GM04503 (cell line): ENCODE measurements around the gene HIPK1.
"Not testable (repeated sequence)": the region's sequence is repeated elsewhere in the genome, so short reads cannot be mapped to it uniquely, and the experiment has no call there.

ENCODE experiments used
- DNase-seq: peaks from one replicate; pipeline ENCODE4 v3.0.0-alpha.2; 2012; ENCODE audit warnings: low read depth

HIPK1 gene

GRCh38 chr1:113945329-113945728 lies 16.2 kb downstream of the HIPK1 start:
- no peak for DNase-seq

DNA sequence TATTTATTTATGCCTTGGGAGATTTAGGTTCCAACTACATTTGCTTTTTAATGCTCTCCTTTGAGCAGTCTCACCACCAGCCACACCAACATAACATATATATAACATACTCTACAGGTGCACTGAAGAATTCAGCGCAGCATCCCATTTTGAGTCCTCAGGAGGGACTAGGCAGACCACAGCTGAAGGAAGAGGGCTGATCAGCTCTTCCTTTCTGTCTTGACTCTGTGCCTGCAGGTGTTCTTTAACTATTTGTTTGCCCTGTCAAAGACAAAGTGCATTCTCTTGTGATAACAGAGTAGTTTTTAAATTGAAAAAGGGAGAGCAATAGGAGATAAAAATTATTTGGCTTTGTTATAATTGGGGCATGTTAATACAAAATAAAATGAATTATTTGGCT lies 17.0 kb downstream of the HIPK1 start:
- DNase-seq: no peak

GRCh38 chr1:113946678-113947387 lies 17.7 kb downstream of the HIPK1 start:
- no peak for DNase-seq

- DNase-seq: no peak
Observed at GRCh38 chr1:113947388-113948107, 18.4 kb downstream of the HIPK1 start.

GRCh38 chr1:113948151-113948550 lies 19.0 kb downstream of the HIPK1 start:
- not testable (repeated sequence) for DNase-seq

- DNase-seq: no peak
Observed at GRCh38 chr1:113949007-113949406, 19.9 kb downstream of the HIPK1 start.

DNA sequence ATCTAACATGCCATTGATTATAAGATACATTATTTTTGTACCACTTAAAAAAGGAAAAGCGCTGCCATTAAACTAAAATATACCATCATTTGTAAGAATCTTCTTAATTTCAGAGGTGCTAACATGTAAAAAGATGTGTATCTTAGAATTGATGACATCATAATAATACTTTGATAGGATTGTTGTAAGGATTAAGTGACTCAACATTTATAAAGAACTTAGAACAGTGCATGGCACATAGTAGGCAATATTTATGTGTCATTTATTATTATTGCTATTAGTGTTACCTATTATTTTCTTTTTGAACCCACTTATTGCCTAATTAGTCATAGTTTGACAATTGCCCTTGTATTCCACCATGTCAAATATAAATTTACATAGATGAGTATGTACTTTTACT lies 21.8 kb downstream of the HIPK1 start:
- DNase-seq: no peak

DNA sequence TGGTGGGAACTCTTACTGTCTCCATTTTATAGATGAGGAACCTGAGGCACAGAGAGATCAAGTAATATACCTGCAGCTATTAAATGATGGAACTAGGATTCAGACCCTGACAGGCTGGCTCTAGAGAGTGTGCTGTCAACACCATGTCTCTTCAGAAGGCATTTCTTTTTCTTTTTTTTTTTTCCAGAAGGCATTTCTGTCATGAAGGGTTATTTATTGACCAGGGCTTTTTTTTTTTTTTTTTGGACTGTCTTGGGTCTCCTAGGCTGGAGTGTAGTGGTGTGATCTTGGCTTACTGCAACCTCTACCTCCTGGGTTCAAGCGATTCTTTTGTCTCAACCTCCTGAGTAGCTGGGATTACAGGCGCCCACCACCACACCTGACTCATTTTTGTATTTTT lies 22.6 kb downstream of the HIPK1 start:
- no peak for DNase-seq

- DNase-seq: no peak
Observed at GRCh38 chr1:113957984-113958383, 28.9 kb downstream of the HIPK1 start.

- no peak for DNase-seq
Observed at GRCh38 chr1:113958691-113959090, 29.6 kb downstream of the HIPK1 start.

GRCh38 chr1:113963281-113963906 lies 34.3 kb downstream of the HIPK1 start:
- DNase-seq: no peak

DNA sequence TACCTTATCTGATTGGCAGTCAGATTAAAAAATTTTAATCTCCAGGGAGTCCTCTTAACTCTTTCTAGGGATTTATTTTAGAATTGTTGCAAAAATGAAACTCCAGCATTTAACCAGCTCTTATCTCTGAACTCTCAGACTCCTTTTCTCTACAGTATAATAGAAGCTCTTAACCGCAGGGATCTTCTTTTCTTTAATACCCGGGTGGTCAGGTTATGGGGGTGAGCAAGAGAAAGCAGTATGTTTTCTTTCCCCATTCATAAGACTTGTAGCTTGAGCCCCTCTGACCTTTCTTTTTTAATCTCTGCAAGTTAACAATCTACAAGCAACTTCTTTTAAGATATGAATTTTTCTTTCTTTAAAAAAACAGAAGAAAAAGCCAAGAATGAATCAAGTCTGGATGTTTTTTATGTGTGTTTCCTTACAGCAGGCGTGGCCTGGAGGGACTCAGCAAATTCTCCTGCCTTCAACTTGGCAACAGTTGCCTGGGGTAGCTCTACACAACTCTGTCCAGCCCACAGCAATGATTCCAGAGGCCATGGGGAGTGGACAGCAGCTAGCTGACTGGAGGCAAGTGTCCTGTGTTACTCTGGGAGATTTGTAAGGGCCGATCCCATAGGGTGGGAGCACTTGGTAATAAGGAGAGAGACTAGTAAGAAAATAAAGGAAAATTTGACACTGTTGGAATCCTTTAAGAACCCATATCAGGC lies 36.7 kb downstream of the HIPK1 start:
- DNase-seq: no peak

DNA sequence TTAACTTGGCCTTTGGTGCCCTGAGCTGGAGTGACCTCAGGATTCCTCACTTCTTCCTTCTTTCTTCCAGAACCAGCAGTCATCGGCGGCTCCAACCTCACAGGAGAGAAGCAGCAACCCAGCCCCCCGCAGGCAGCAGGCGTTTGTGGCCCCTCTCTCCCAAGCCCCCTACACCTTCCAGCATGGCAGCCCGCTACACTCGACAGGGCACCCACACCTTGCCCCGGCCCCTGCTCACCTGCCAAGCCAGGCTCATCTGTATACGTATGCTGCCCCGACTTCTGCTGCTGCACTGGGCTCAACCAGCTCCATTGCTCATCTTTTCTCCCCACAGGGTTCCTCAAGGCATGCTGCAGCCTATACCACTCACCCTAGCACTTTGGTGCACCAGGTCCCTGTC lies 43.8 kb downstream of the HIPK1 start:
- DNase-seq: no peak

DNA sequence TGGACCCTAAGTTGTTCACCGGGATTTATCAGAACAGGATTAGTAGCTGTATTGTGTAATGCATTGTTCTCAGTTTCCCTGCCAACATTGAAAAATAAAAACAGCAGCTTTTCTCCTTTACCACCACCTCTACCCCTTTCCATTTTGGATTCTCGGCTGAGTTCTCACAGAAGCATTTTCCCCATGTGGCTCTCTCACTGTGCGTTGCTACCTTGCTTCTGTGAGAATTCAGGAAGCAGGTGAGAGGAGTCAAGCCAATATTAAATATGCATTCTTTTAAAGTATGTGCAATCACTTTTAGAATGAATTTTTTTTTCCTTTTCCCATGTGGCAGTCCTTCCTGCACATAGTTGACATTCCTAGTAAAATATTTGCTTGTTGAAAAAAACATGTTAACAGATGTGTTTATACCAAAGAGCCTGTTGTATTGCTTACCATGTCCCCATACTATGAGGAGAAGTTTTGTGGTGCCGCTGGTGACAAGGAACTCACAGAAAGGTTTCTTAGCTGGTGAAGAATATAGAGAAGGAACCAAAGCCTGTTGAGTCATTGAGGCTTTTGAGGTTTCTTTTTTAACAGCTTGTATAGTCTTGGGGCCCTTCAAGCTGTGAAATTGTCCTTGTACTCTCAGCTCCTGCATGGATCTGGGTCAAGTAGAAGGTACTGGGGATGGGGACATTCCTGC lies 46.2 kb downstream of the HIPK1 start:
- peak; percentile 23 for DNase-seq

DNA sequence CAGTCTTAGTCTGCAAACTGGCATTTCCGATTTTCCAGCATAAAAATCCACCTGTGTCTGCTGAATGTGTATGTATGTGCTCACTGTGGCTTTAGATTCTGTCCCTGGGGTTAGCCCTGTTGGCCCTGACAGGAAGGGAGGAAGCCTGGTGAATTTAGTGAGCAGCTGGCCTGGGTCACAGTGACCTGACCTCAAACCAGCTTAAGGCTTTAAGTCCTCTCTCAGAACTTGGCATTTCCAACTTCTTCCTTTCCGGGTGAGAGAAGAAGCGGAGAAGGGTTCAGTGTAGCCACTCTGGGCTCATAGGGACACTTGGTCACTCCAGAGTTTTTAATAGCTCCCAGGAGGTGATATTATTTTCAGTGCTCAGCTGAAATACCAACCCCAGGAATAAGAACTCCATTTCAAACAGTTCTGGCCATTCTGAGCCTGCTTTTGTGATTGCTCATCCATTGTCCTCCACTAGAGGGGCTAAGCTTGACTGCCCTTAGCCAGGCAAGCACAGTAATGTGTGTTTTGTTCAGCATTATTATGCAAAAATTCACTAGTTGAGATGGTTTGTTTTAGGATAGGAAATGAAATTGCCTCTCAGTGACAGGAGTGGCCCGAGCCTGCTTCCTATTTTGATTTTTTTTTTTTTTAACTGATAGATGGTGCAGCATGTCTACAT lies 47.6 kb downstream of the HIPK1 start:
- DNase-seq: no peak

DNA sequence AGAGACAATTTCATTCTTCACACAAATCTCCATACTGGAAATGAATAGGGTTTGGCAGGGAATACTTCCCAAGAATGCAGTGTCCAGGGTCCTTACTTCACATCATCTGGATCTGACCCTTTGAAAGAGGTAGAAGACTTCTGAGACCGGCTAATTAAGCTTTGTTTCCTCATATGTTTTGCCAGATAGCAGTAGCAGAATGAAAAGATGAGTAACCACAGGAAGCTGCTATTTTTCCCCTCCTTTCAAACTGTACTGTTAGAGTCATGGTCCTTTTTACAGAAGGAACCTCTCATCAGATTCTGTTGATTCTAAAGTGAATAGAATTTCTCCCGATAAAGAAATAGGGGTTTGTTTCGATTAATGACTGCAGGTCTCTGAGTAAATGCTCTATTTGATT lies 48.8 kb downstream of the HIPK1 start:
- no peak for DNase-seq

DNA sequence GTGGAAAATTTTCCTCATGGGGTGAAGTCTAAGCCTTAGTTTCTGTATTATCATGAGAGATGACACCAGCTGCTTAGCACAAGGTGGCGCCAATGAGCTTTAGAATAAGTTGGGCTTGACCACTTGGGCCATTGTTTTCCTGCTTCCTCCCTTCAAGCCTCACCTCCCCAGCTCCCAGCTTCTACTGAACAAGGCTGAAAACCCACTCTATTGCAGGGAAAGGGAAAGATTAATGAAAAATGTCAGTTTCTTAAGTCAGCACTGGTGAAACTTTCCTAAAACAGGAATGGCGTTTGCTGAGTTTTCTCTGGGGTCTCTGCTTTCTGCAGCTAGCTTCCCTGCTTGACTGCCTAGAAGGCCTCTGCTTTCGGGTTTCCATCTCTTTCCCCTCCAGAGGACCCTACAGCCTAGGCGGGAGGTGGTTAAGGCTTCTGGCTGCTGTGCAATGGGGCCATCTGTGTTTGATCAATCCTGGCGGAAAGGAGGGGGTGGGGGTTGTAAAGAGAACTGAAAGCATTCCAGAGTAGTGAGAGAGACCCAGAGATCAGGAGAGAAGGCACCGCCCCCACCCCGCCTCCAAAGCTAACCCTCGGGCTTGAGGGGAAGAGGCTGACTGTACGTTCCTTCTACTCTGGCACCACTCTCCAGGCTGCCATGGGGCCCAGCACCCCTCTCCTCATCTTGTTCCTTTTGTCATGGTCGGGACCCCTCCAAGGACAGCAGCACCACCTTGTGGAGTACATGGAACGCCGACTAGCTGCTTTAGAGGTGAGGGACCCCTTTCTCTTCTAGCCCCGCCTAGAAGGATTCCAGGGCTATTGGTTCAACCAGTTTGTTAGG lies 50.0 kb downstream of the HIPK1 start, which contains the start of gene OLFML3:
OLFML3 (plus strand) TSS at position 612 of the 840 bp plus-strand sequence; CDS start at position 655, 43 bp downstream.
- peak; percentile 89 for DNase-seq

- no peak for DNase-seq
Observed at GRCh38 chr1:113980110-113980509, 51.0 kb downstream of the HIPK1 start.

DNA sequence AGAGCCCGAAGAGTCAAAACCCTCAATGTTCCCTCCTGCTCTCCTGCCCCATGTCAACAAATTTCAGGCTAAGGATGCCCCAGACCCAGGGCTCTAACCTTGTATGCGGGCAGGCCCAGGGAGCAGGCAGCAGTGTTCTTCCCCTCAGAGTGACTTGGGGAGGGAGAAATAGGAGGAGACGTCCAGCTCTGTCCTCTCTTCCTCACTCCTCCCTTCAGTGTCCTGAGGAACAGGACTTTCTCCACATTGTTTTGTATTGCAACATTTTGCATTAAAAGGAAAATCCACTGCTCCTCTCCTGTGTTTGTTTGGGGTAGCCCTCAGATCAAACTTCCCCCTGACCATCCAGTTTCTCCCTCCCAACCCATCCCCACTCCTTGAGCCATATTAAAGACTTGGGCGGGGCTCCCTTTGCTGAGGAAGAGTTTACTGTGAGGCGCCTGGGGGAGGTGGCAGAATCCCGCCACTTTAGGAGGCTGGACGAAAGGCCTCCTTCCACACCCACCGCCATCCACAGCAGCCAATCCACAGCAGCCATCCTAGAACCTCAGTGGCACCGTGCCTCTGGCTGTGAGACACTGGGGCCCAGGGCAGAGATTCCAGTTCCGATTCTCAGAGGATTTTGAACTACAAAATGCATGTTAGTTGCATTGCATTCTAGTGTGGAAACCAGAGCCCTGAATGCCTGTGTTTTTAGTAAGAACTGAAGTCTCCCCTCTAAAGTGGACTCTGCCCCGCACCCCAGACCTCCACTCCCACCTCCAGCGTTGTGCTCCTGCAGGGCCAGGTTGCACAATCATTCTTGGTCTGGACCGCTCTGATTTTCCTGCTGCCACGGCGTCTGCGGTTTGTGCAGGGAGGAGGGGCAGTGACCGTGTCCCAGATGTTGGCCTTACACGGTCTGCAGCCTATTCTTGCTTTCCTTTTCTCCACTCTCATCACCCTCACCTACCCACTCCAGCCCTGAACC lies 53.1 kb downstream of the HIPK1 start:
- DNase-seq: peak; percentile 56
